Measurements from ENCODE around the gene TMX4.

GRCh38 chr20:8012724-8013123 is 6.8 kb downstream of the TMX4 start:
- no peak for TF ChIP-seq EZH2 (IDR thresholded peaks at IDR 0.05)
- TF ChIP-seq FOXP2 (optimal IDR thresholded peaks at IDR 0.05; ENCODE audit: control extremely low read depth, extremely low read length, insufficient read depth): no peak
- TF ChIP-seq POLR2AphosphoS5 (IDR thresholded peaks at IDR 0.05; ENCODE audit: borderline replicate concordance, low read depth, low read length): no peak
